ENCODE results near the gene ABCA2. TPM values are rescaled to one million over a fixed set of nuclear protein-coding genes. Genes with fewer than 3 reads are reported as not detected.

Gene ABCA2
- polyA plus RNA-seq, 1 of the 3 experiments (the other 2 are of a cell fraction) = 34.7 TPM

DNA sequence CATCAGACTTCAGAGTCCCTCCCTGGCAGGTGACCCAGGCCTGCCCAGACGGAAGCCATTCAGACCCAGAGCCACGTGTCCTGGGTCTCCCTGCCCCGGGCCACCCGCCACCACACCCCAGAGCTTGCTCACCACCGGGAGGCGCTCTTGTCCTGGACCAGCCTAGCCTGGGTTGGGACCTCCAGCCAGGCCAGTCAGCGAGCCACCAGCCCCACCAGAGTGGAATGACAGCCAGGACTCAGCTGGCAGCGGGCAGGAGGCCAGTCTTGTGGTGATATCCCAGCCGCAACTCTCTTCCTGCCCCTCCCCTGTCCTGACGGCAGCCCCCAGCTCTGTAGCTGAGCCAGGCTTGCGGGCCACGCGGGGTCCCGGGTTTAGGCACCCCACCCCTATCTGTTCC lies 52.4 kb downstream of the ABCA2 start:
- no peak overlapping the region for H3K4me3 ChIP-seq (ENCODE audit: low read depth in 2 of 2, low read length in 1 of 2)
- H3K36me3 ChIP-seq (replicated peaks in 1 of 2; ENCODE audit: control insufficient read depth in 1 of 2, insufficient read depth in 2 of 2, low read length in 1 of 2) = no peaks in the 10 kb centered on the region
- TF ChIP-seq, protein P1, sequence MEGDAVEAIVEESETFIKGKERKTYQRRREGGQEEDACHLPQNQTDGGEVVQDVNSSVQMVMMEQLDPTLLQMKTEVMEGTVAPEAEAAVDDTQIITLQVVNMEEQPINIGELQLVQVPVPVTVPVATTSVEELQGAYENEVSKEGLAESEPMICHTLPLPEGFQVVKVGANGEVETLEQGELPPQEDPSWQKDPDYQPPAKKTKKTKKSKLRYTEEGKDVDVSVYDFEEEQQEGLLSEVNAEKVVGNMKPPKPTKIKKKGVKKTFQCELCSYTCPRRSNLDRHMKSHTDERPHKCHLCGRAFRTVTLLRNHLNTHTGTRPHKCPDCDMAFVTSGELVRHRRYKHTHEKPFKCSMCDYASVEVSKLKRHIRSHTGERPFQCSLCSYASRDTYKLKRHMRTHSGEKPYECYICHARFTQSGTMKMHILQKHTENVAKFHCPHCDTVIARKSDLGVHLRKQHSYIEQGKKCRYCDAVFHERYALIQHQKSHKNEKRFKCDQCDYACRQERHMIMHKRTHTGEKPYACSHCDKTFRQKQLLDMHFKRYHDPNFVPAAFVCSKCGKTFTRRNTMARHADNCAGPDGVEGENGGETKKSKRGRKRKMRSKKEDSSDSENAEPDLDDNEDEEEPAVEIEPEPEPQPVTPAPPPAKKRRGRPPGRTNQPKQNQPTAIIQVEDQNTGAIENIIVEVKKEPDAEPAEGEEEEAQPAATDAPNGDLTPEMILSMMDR (IDR thresholded peaks at IDR 0.05) = peak; percentile 21
- no peak for TF ChIP-seq NRF1 (IDR thresholded peaks at IDR 0.05; ENCODE audit: low read depth, low read length)
- H3K4me1 ChIP-seq (ENCODE audit: control insufficient read depth in 1 of 2, insufficient read depth in 2 of 2, low read depth in 1 of 2, low read length in 1 of 2) = peaks cover 0 to 25% of the 10 kb centered on the region in 2 experiments; a peak in 1 of 4 replicates
- DNase-seq = no peak
- ChIA-PET CTCF (interaction anchor here (1.1 to 4.4 kb wide), 5 partner anchors 28 to 218 kb away, joined by 4 to 24 read pairs (median 4); partner anchors contain the start of genes ABCA2 and LCN8), POLR2A (no interaction called here)
- no peaks in the 10 kb centered on the region for H4K20me1 ChIP-seq (ENCODE audit: insufficient read depth)
- H2AFZ ChIP-seq (ENCODE audit: low read depth) = no peak overlapping the region
- no peak overlapping the region for H3K4me2 ChIP-seq
- peaks cover 4% of the 10 kb centered on the region for H3F3A ChIP-seq (replicated peaks; ENCODE audit: insufficient read depth)
- no peaks in the 10 kb centered on the region for H3K79me2 ChIP-seq (ENCODE audit: insufficient read depth)
- H3K9ac ChIP-seq = no peak overlapping the region
- no peaks in the 10 kb centered on the region for H3K27me3 ChIP-seq (ENCODE audit: insufficient read depth)
- H3K9me2 ChIP-seq = no peaks in the 10 kb centered on the region
- 83% methylated on average over 6 of the region's 14 CpGs for WGBS (ENCODE audit: low lambda C conversion rate)
- no peaks in the 10 kb centered on the region for H3K9me3 ChIP-seq
- no peak overlapping the region for H3K27ac ChIP-seq (ENCODE audit: low read depth in 2 of 2, low read length in 1 of 2)

DNA sequence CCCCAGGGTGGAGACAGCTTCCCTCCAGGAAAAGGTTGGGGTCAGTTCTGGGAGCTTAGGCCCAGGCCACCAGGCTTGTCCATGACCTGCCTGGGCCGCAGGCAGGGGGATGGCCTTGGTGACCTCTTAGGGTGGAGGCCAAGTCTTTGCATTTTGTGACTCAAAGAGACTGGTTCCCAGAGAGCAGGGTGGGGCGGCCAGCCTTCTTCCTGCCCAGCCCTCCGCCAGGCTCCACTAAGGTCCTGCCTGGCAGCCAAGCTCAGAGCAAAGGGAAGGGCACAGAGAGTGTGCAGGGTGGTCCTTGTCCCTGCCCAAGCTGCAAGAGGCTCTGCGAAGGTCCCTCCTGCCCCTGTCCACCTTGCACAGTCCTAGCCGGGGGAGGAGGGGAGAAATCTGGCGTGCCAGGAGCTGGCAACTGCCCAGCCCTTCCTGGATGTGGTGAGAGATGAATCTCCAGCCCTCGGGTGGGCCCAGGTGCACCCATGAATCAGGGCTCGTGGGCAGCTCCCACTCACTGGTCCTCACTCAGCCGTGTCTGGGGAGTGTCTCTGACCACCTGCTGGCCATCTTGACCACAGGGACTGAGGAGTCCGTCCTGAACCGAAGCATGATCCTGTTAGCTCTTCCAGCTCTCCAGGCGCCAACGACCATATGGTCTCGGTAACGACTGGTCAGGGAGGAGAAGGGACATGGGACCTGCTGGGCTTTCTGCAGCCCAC lies 53.1 kb downstream of the ABCA2 start:
- H3K36me3 ChIP-seq (replicated peaks in 1 of 2; ENCODE audit: control insufficient read depth in 1 of 2, insufficient read depth in 2 of 2, low read length in 1 of 2) = no peaks in the 10 kb centered on the region
- H3K27me3 ChIP-seq (ENCODE audit: insufficient read depth) = no peaks in the 10 kb centered on the region
- H3K9ac ChIP-seq = no peak overlapping the region
- H3K79me2 ChIP-seq (ENCODE audit: insufficient read depth) = no peaks in the 10 kb centered on the region
- WGBS (ENCODE audit: low lambda C conversion rate) = 76% methylated on average over 8 of the region's 15 CpGs
- no peak overlapping the region for H2AFZ ChIP-seq (ENCODE audit: low read depth)
- H3F3A ChIP-seq (replicated peaks; ENCODE audit: insufficient read depth) = peaks cover 4% of the 10 kb centered on the region
- CTCF ChIA-PET = interaction anchor here (1.1 to 4.4 kb wide), 3 partner anchors 27 to 60 kb away, joined by 4 to 24 read pairs (median 4); no protein-coding TSS in a partner anchor
- no peaks in the 10 kb centered on the region for H3K9me2 ChIP-seq
- DNase-seq = no peak
- H3K9me3 ChIP-seq = no peaks in the 10 kb centered on the region
- H3K4me3 ChIP-seq (ENCODE audit: low read depth in 2 of 2, low read length in 1 of 2) = no peak overlapping the region
- POLR2A ChIA-PET = interaction anchor here (0.5 kb wide), 1 partner anchor 25 kb away, joined by 3 read pairs; no protein-coding TSS in a partner anchor
- peaks cover 0 to 25% of the 10 kb centered on the region in 2 experiments; a peak in 1 of 4 replicates for H3K4me1 ChIP-seq (ENCODE audit: control insufficient read depth in 1 of 2, insufficient read depth in 2 of 2, low read depth in 1 of 2, low read length in 1 of 2)
- TF ChIP-seq FOXJ3 (CRISPR knock-in tag; IDR thresholded peaks at IDR 0.05) = no peak
- TF ChIP-seq RFX5 (IDR thresholded peaks at IDR 0.05; ENCODE audit: low read length) = no peak
- TF ChIP-seq, protein P1 (IDR thresholded peaks at IDR 0.05) = no peak
- no peak for TF ChIP-seq GATA2 (CRISPR knock-in tag; IDR thresholded peaks at IDR 0.05)
- no peak for TF ChIP-seq GABPA (IDR thresholded peaks at IDR 0.05; ENCODE audit: low read depth)
- TF ChIP-seq FOXM1 (IDR thresholded peaks at IDR 0.05; ENCODE audit: low read depth) = no peak
- no peaks in the 10 kb centered on the region for H4K20me1 ChIP-seq (ENCODE audit: insufficient read depth)
- no peak overlapping the region for H3K27ac ChIP-seq (ENCODE audit: low read depth in 2 of 2, low read length in 1 of 2)
- H3K4me2 ChIP-seq = no peak overlapping the region

Data from SK-N-SH (cell line).